ENCODE results near the gene NFX1.

DNA sequence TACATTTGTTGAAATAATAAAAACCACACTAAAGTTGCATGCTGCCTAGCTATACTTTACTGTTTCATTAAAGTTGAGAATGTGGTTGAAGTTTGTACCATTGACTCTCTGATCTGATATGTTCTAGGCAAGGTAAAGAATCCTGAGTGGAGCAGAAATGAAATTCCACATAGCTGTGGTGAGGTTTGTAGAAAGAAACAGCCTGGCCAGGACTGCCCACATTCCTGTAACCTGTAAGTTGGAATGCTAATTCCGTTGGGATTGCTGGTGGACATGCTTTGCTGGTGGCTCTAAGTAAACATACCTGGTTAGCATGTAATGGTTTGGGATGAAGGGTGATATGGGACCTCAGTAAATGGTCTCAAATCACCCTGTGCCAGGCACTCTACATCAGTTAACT, 16.8 kb downstream of the NFX1 start:
- no peak for TF ChIP-seq CTCF (IDR thresholded peaks at IDR 0.05)
- TF ChIP-seq POLR2A (IDR thresholded peaks at IDR 0.05): no peak

Measured in right lobe of liver (tissue), 4 donors.